HAP-1 (cell line): ENCODE results near the gene PIEZO1.
A peak's percentile ranks its signal among the peaks of the same experiment; 100 is the strongest.

Source experiments
- DNase-seq, 2 experiments: peaks; one replicate each; pipeline ENCODE4 v3.0.0-alpha.2; 2016 to 2020; ENCODE audit warnings: low spot score in 2 of 2
- H3K27me3 ChIP-seq: fragments of 250-450 bp; sonication (Bioruptor Pico); 2 replicates; pipeline ENCODE4 v1.5.1; 2020; ENCODE audit warnings: low read depth, mild to moderate bottlenecking, moderate library complexity
- H3K36me3 ChIP-seq: fragments of 250-450 bp; sonication (Bioruptor Pico); replicated peaks from 2 replicates; pipeline ENCODE4 v1.5.1; 2020; ENCODE audit warnings: mild to moderate bottlenecking
- H3K4me1 ChIP-seq: fragments of 250-450 bp; sonication (Bioruptor Pico); 2 replicates; pipeline ENCODE4 v1.5.1; 2020; ENCODE audit warnings: mild to moderate bottlenecking
- H3K4me3 ChIP-seq: fragments of 250-450 bp; sonication (Bioruptor Pico); 2 replicates; pipeline ENCODE4 v1.5.1; 2020; ENCODE audit warnings: mild to moderate bottlenecking, moderate library complexity
- H3K9me3 ChIP-seq: fragments of 250-450 bp; sonication (Bioruptor Pico); 2 replicates; pipeline ENCODE4 v1.5.1; 2020; ENCODE audit warnings: mild to moderate bottlenecking, moderate library complexity
- in situ Hi-C: fragments of 300-500 bp; cut with MboI; formaldehyde crosslinking; loops from 3 replicates; pipeline ENCODE4 v1.14.3; 2020; ENCODE audit warnings: low sequenced_read_pairs, inconsistent platforms, mixed read lengths

PIEZO1 gene

DNA sequence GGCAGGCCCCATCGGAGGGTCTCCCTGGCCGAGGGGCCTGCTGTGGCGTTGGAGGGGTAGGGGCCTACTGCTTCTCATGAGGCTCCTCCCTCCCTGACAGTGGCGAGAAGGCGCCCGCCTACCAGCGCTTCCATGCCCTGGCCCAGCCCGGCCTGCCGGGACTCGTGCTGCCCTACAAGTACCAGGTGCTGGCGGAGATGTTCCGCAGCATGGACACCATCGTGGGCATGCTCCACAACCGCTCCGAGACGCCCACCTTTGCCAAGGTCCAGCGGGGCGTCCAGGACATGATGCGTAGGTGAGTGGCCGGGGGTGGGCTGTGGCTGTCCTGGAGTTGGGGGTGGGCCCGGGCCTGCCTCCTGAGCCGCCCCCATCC, 20.3 kb upstream of the PIEZO1 start:
- Histone ChIP-seq H3K4me1 (peaks cover 14% of the 10 kb centered on the region), H3K36me3 (peaks cover 62% of the 10 kb centered on the region), H3K9me3 (no peaks in the 10 kb centered on the region), H3K4me3 (peak overlapping the region; percentile 77), H3K27me3 (no peaks in the 10 kb centered on the region)
- in situ Hi-C loops = loop anchor here (25.0 kb wide), 1 partner anchor 757 kb away; the partner anchor contains the start of gene RPL13
- DNase-seq = peak in 1 of 2 experiments; percentile 49

DNA sequence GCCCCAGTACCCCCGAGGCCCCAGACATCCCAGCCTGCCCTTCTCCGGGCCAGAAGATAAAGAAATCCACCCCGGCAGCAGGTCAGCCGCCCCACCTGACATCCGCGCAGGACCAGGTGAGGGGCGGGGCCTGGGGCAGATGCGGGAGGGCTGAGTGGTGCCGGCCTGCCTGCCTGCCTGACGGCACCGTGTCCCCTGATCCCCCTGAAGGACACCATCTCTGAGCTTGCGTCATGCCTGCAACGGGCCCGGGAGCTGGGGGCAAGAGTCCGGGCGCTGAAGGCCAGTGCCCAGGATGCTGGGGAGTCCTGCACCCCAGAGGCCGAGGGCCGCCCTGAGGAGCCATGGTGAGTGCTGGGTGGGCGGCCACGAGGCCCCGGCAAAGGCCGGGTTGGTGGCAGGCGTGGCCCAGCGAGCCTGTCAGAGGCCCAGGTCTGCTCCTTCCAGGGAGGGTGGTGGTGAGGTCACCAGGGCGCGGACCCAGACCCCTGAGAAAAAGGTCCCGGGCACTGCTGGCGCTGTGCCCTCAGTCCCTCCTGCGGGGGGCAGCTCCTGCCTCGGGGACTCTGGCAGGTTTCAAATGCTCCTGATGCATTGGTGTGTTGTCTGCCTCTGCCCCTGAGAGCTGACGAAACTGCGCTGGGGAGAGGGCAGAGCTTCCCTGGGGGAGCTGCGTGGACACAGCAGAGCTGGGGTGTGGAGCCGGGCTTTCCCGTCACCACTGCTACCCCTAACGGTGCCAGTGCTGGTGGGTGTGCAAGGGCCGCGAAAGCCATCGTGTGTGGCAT, 19.7 kb upstream of the PIEZO1 start:
- peak in 1 of 2 experiments; percentile 65 for DNase-seq
- Histone ChIP-seq H3K36me3 (peaks cover 57% of the 10 kb centered on the region), H3K4me1 (peaks cover 9% of the 10 kb centered on the region), H3K4me3 (peak overlapping the region; percentile 77), H3K9me3 (no peaks in the 10 kb centered on the region), H3K27me3 (no peaks in the 10 kb centered on the region)
- in situ Hi-C loops = loop anchor here (25.0 kb wide), 1 partner anchor 758 kb away; the partner anchor contains the start of gene RPL13

DNA sequence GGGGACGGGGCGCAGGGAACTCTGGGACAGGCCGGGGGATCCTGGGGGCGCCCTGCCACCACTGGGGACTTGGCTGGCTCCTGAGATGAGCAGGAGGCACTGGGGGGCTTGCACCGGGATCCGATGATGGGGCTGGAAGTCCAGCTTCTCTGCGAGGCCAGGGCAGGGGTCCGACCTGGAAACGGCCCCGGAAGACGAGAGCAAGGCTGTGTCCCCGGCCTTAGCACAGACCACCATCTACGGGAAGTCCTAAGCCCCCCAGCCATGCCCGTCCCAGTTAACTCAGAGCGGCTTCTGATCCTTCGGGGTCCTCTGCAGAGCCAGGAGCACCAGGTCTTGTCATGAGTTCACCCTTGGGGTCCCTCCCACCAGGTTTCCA, 19.1 kb upstream of the PIEZO1 start:
- H3K27me3 ChIP-seq = no peaks in the 10 kb centered on the region
- DNase-seq = peak in 1 of 2 experiments; percentile 30
- H3K36me3 ChIP-seq = peaks cover 51% of the 10 kb centered on the region
- H3K9me3 ChIP-seq = no peaks in the 10 kb centered on the region
- H3K4me3 ChIP-seq = peak overlapping the region; percentile 77
- in situ Hi-C loops = loop anchor here (25.0 kb wide), 1 partner anchor 758 kb away; the partner anchor contains the start of gene RPL13
- H3K4me1 ChIP-seq = peaks cover 9% of the 10 kb centered on the region

DNA sequence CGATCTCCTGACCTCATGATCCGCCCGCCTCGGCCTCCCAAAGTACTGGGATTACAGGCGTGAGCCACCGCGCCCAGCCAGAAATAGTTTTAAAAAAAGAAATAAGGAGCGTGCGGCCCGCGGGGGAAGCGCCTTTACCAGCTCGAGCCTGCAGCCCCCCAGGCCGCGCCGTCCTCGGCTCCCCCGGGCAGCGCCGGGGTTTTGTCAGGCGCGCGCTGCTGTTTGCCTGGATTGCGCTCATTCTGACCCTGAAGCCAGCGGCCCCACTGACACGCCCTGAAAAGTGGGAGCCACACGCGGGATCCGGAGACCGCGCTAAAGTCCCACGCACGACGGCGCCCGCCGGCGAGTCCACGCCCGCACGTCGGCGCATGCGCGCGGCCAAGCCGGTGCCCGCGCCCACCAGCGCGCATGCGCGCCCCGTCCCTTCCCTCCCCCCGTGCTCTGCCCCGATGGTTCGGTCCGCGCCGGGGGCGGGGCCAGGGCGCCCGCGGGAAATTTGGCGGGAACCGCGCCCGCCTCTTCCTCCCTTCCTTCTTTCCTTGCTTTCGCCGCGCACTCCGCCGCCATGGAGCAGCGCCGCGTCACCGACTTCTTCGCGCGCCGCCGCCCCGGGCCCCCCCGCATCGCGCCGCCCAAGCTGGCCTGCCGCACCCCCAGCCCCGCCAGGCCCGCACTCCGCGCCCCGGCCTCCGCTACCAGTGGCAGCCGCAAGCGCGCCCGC, 18.4 kb upstream of the PIEZO1 start, which contains the start of gene CDT1:
Gene CDT1 (plus strand): TSS at position 526 of the 724 bp plus-strand sequence. CDS start 43 bp downstream, at position 569.
- Histone ChIP-seq H3K9me3 (no peaks in the 10 kb centered on the region), H3K36me3 (peaks cover 43% of the 10 kb centered on the region), H3K27me3 (no peaks in the 10 kb centered on the region), H3K4me3 (peak within 1 kb of the TSS; percentile 77), H3K4me1 (peaks cover 9% of the 10 kb centered on the region)
- DNase-seq = peak; percentile 73 to 86
- in situ Hi-C loops = loop anchor here (25.0 kb wide), 1 partner anchor 759 kb away; the partner anchor contains the start of gene RPL13

DNA sequence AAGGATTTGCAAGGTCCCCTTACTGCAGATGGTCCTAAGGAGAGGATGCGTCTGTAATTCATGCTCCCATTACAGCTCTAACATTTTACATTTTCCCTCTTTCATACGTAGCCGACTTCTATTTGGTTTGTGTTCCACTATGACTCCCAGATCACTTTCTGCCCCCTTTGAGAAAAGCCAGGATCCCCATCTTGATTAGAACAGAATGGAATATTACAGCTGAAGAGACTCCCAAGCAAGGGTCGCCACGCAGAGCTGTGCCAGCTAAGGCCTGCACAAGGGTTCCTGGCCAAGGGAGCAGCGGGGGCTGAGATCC, 15.2 kb upstream of the PIEZO1 start:
- in situ Hi-C loops = loop anchor here (25.0 kb wide), 1 partner anchor 762 kb away; the partner anchor contains the start of gene RPL13
- H3K36me3 ChIP-seq = peaks cover 12% of the 10 kb centered on the region

DNA sequence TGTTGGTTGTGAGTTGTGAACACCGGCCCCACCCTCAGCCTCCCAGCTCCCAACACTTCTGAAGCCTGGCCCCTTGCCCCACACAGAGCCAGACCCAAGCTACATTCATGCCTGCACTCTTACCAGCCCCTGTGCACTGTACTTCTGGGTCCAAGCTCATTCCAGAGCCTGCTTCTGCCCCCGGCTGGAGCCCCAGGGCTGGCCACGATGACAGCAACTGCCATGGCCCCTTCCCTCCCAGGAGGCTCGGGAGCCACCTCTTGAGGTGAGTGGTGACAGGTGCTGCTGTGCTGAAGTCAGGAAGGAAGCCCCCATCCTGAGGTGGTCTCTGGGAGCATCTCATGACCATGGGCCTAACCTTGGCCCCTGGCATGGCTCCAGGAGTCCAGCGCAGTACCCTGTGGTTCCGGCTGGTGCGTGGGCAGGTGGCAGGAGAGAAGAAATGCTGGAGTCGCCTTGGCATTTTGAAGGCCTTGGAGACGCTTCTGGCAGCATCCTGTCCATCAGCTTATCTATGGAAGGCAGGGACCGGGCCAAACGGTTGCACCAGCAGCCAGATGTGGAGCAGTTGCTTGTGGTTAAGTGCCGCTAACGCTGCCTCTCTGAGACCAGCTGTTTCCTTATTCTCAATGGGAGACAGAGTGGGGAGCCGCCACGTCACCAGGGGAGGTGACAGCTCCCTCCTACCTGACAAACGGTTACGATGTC, 14.7 kb upstream of the PIEZO1 start:
- Histone ChIP-seq H3K4me3 (no peak overlapping the region), H3K9me3 (no peaks in the 10 kb centered on the region), H3K4me1 (peaks cover 2% of the 10 kb centered on the region; the same call in 1 of the 2 replicates), H3K36me3 (peaks cover 6% of the 10 kb centered on the region), H3K27me3 (no peaks in the 10 kb centered on the region)
- DNase-seq = no peak
- in situ Hi-C loops = loop anchor here (25.0 kb wide), 1 partner anchor 763 kb away; the partner anchor contains the start of gene RPL13

More for the DNA sequence above, 15.2 kb upstream of the PIEZO1 start:
- H3K27me3 ChIP-seq = no peaks in the 10 kb centered on the region
- no peak overlapping the region for H3K4me3 ChIP-seq
- DNase-seq = no peak
- peaks cover 7% of the 10 kb centered on the region for H3K4me1 ChIP-seq
- no peaks in the 10 kb centered on the region for H3K9me3 ChIP-seq

DNA sequence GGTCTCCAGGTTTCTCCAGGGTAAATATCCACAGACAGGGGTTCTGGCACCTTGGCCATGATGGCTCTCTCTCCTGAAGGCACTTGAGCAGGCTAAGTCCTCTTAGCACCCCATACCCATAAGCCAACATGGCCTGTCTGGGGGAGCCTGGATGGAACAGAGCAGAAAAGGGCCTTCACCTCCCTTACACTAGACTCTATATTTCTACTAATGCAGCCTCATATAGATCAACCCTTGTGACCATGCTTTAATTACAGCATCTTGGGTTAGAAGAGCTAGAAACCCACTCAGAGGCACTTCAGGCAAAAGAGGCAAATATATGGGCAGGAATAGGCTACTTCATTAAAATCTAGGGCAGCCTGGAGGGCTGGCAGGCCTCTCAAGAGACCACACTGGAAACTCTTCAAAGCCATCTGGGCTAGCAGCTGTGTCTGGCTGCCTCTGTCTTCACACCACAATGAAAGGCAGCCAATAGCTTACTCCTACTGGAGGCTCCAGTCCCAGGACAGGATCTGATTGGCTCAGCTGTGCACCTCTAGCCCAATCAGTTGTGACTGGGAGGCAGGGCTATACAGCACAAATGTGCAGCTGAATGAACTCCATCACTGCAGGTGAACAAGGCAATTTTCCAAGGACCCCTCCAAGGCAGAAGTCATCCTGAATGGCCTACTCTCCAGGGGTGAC, 13.9 kb upstream of the PIEZO1 start:
- Histone ChIP-seq H3K36me3 (no peaks in the 10 kb centered on the region; the same call in 1 of the 2 replicates), H3K9me3 (no peaks in the 10 kb centered on the region), H3K4me3 (no peak overlapping the region), H3K4me1 (peaks cover 2% of the 10 kb centered on the region; the same call in 1 of the 2 replicates), H3K27me3 (no peaks in the 10 kb centered on the region)
- no peak for DNase-seq
- in situ Hi-C loops = no loop called here

DNA sequence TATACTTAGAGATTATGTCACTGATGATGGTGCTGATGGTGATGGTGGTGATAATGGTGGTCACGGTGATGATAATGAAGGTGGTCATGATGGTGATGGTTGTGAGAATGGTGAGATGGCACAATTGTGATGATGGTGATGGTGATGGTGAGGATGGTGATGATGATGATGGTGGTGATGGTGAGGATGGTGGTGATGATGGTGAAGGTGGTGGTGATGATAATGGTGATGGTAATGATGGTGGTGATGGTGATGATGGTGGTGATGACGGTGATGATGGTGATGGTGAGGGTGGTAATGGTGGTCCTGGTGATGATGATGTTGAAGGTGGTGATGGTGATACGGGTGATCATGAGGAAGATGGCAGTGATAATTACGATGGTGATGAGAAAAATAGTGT, 13.1 kb upstream of the PIEZO1 start:
- in situ Hi-C loops = no loop called here
- Histone ChIP-seq H3K4me3 (no peak overlapping the region), H3K9me3 (no peaks in the 10 kb centered on the region), H3K4me1 (no peaks in the 10 kb centered on the region; the same call in 1 of the 2 replicates), H3K36me3 (no peaks in the 10 kb centered on the region; the same call in 1 of the 2 replicates), H3K27me3 (no peaks in the 10 kb centered on the region)
- DNase-seq = no peak

DNA sequence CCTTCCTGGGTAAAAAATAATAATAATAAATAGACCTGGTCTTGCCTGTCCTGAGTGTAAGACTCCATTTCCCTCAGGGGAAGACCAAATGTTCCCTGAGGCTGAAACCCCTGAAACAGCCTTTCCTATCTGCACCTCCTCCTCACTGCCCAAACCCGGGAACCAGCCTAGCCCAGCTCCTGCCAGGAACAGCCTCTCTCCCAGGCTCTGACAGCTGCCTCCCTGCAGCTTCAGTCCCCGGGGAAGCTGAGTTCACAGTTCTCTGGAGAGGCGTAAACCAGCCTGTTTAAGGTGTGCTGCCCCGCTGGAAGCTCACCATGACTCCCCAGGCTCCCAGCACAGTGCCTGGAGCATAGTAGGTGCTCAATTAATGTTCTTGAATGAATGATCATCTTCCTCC, 11.3 kb upstream of the PIEZO1 start:
- Histone ChIP-seq H3K36me3 (no peaks in the 10 kb centered on the region), H3K4me3 (no peak overlapping the region), H3K27me3 (no peaks in the 10 kb centered on the region), H3K4me1 (no peaks in the 10 kb centered on the region), H3K9me3 (no peaks in the 10 kb centered on the region)
- no peak for DNase-seq
- in situ Hi-C loops = no loop called here

DNA sequence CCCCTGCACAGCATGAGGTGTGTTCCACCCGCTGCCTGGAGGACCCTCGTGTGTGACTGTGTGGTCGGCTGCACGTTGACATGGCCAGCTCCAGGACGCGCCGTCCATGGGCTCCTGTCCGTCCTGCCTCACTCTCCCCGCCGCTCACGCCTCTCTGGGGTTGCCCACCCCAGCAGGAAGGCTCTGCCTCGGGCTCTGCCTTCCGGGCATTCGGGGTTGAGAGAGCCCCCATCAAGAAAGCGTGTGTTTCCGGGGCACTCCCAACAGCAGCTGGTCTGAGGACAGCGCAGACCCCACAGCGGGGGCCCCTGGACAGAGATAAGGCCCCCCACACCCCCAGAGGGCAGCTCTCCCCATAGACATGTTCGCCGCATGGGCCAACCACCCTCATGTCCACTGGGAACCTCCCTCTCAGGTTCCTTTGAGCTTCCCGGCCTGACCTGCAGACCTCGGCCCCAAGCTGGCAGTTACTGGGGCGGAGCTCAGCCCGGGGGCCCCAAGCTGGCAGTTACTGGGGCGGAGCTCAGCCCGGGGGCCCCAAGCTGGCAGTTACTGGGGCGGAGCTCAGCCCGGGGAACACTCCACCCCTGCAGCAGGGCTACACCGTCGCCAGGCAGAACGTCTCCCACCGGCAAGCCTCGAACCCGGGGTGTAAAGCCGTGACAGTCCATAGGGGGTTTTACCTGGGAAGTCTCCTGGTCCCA, 8.4 kb upstream of the PIEZO1 start:
- in situ Hi-C loops = no loop called here
- H3K4me3 ChIP-seq = no peak overlapping the region
- H3K27me3 ChIP-seq = no peaks in the 10 kb centered on the region
- H3K9me3 ChIP-seq = no peaks in the 10 kb centered on the region
- H3K4me1 ChIP-seq = no peaks in the 10 kb centered on the region
- no peaks in the 10 kb centered on the region for H3K36me3 ChIP-seq
- no peak for DNase-seq

DNA sequence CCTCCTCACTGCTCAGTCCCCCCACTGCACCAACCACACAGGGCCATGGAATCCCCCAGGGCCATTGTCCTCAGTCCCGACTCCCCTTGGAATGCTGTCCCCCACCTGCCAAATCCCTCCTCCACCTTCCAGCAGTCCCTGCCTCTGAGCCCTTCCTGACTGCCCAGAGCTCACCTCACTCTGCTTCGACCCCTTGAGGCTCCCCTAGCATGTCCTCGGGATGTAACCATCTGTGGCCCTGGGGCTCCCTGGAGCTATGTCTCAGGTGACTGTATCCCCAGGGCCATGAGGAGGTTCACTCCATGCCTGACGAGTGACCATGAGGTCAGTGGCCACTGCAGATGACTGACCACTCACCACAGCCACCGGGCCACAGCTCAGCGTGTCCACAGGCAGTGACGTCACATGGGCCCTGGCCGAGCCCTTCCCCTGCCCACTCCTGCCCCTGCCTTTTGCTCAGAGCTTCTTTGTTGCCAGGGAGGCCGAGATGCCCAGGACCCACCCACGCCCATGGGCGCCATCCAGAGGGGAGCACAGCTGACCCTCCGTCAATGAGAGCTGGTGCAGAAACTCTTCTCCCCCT, 7.7 kb upstream of the PIEZO1 start:
- Histone ChIP-seq H3K9me3 (no peaks in the 10 kb centered on the region), H3K27me3 (no peaks in the 10 kb centered on the region), H3K36me3 (no peaks in the 10 kb centered on the region), H3K4me1 (no peaks in the 10 kb centered on the region), H3K4me3 (no peak overlapping the region)
- in situ Hi-C loops = no loop called here
- no peak for DNase-seq

DNA sequence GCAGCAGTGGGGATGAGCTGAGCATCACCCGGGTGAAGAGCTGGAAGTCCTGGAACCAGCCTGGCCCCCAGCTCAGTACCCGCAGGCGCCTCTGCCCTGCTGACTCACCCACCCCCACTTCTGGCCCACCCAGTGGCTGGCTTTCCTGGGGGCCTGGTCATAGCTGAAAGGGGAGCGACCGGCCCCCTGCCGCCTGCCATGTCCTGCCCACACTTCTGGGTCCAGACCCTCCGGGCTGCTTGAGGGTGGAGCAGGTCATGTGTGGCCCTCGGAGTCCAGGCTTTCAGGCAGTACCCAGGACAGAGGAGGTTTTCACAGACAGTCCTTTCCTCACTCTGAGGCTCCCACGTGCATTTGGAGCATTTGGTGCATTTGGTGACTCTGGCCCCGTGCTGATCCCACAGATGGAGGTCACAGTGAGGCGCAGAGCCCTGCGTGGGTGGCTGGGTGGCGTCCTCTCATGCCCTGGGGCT, 7.1 kb upstream of the PIEZO1 start:
- H3K36me3 ChIP-seq = no peaks in the 10 kb centered on the region
- no peak overlapping the region for H3K4me3 ChIP-seq
- no peaks in the 10 kb centered on the region for H3K4me1 ChIP-seq
- H3K27me3 ChIP-seq = no peaks in the 10 kb centered on the region
- no peak for DNase-seq
- in situ Hi-C loops = no loop called here
- H3K9me3 ChIP-seq = no peaks in the 10 kb centered on the region
